ENCODE results near the gene MAP1S. TPM values are rescaled to one million over a fixed set of nuclear protein-coding genes. Genes with fewer than 3 reads are reported as not detected.
"Not testable (repeated sequence)": the region's sequence is repeated elsewhere in the genome, so short reads cannot be mapped to it uniquely, and the experiment has no call there.

Gene MAP1S
- total and polyA plus RNA-seq, 2 experiments from 2014 or later = 7.7 to 37.1 TPM

GRCh38 chr19:17778251-17778967, 59.1 kb downstream of the MAP1S start:
- Histone ChIP-seq H3K4me3 (no peak overlapping the region), H3K9me2 (replicated peaks; ENCODE audit: insufficient read depth) (no peaks in the 10 kb centered on the region), H3K4me1 (ENCODE audit: insufficient read depth) (peaks cover 4% of the 10 kb centered on the region), H4K20me1 (ENCODE audit: insufficient read depth, poor library complexity, severe bottlenecking) (no peaks in the 10 kb centered on the region), H3K4me2 (peak overlapping the region; percentile 78), H3K27ac (no peak overlapping the region), H3K36me3 (replicated peaks; ENCODE audit: insufficient read depth, low read depth) (no peaks in the 10 kb centered on the region), H2AFZ (no peak overlapping the region), H3K9me3 (ENCODE audit: low read depth) (no peaks in the 10 kb centered on the region), H3K27me3 (no peaks in the 10 kb centered on the region), H3K79me2 (no peaks in the 10 kb centered on the region)
- DNase-seq (ENCODE audit: low spot score) = peak; percentile 67
- 5% methylated on average over 24 of the region's 37 CpGs for WGBS (ENCODE audit: low lambda C conversion rate, missing lambda C conversion rate)
- no peak for TF ChIP-seq CTCF (IDR thresholded peaks at IDR 0.05; ENCODE audit: poor library complexity)

- Histone ChIP-seq H4K20me1 (ENCODE audit: insufficient read depth, poor library complexity, severe bottlenecking) (no peaks in the 10 kb centered on the region), H2AFZ (no peak overlapping the region), H3K9me2 (replicated peaks; ENCODE audit: insufficient read depth) (no peaks in the 10 kb centered on the region), H3K79me2 (no peaks in the 10 kb centered on the region), H3K36me3 (replicated peaks; ENCODE audit: insufficient read depth, low read depth) (no peaks in the 10 kb centered on the region), H3K4me2 (peak overlapping the region; percentile 78), H3K9me3 (ENCODE audit: low read depth) (no peaks in the 10 kb centered on the region), H3K27me3 (no peaks in the 10 kb centered on the region), H3K4me3 (no peak overlapping the region), H3K27ac (no peak overlapping the region), H3K4me1 (ENCODE audit: insufficient read depth) (peaks cover 4% of the 10 kb centered on the region)
- TF ChIP-seq CTCF (IDR thresholded peaks at IDR 0.05; ENCODE audit: poor library complexity) (no peak), EZH2 (IDR thresholded peaks at IDR 0.05; ENCODE audit: borderline replicate concordance) (no peak), EZH2phosphoT487 (IDR thresholded peaks at IDR 0.05; ENCODE audit: low read depth, severe bottlenecking, unreplicated experiment) (no peak)
- WGBS (ENCODE audit: low lambda C conversion rate, missing lambda C conversion rate) = 15% methylated on average over 16 of the region's 25 CpGs
- DNase-seq (ENCODE audit: low spot score) = peak; percentile 34
Observed at GRCh38 chr19:17778968-17779929, 60.0 kb downstream of the MAP1S start.

- no peak overlapping the region for H2AFZ ChIP-seq
- WGBS (ENCODE audit: low lambda C conversion rate, missing lambda C conversion rate) = 83% methylated on average over 2 of the region's 2 CpGs
- no peak overlapping the region for H3K4me2 ChIP-seq
- H3K79me2 ChIP-seq = no peaks in the 10 kb centered on the region
- H3K27ac ChIP-seq = no peak overlapping the region
- DNase-seq (ENCODE audit: low spot score) = no peak
- H3K36me3 ChIP-seq (replicated peaks; ENCODE audit: insufficient read depth, low read depth) = no peaks in the 10 kb centered on the region
- no peaks in the 10 kb centered on the region for H3K9me3 ChIP-seq (ENCODE audit: low read depth)
- no peak overlapping the region for H3K4me3 ChIP-seq
- no peaks in the 10 kb centered on the region for H3K9me2 ChIP-seq (replicated peaks; ENCODE audit: insufficient read depth)
- TF ChIP-seq EZH2phosphoT487 (IDR thresholded peaks at IDR 0.05; ENCODE audit: low read depth, severe bottlenecking, unreplicated experiment) (no peak), CTCF (IDR thresholded peaks at IDR 0.05; ENCODE audit: poor library complexity) (no peak), EZH2 (IDR thresholded peaks at IDR 0.05; ENCODE audit: borderline replicate concordance) (no peak)
- H4K20me1 ChIP-seq (ENCODE audit: insufficient read depth, poor library complexity, severe bottlenecking) = no peaks in the 10 kb centered on the region
- H3K27me3 ChIP-seq = no peaks in the 10 kb centered on the region
- peaks cover 4% of the 10 kb centered on the region for H3K4me1 ChIP-seq (ENCODE audit: insufficient read depth)
Observed at GRCh38 chr19:17780781-17781180, 61.5 kb downstream of the MAP1S start.

GRCh38 chr19:17783721-17784120, 64.4 kb downstream of the MAP1S start:
- not testable (repeated sequence) for H3K9me2 ChIP-seq (replicated peaks; ENCODE audit: insufficient read depth); H2AFZ ChIP-seq; H3K36me3 ChIP-seq (replicated peaks; ENCODE audit: insufficient read depth, low read depth); H3K79me2 ChIP-seq; H3K4me3 ChIP-seq; H3K27ac ChIP-seq; H3K4me2 ChIP-seq; H3K27me3 ChIP-seq; H3K4me1 ChIP-seq (ENCODE audit: insufficient read depth); H4K20me1 ChIP-seq (ENCODE audit: insufficient read depth, poor library complexity, severe bottlenecking); H3K9me3 ChIP-seq (ENCODE audit: low read depth); DNase-seq (ENCODE audit: low spot score)
- WGBS (ENCODE audit: low lambda C conversion rate, missing lambda C conversion rate) = 90% methylated on average over 5 of the region's 5 CpGs
